ENCODE measurements around the gene NOX5.

Gene NOX5

GRCh38 chr15:69013726-69014406 lies 629 bp upstream of the NOX5 start:
- TF ChIP-seq CTCF (IDR thresholded peaks at IDR 0.05; ENCODE audit: low read depth, low read length), result no peak
- no peak for DNase-seq (ENCODE audit: low read depth, low spot score)
- H3K4me3 ChIP-seq (ENCODE audit: low read depth, low read length), result no peak overlapping the region
- in situ Hi-C loops (cut with HindIII; ENCODE audit: low sequenced_read_pairs), result no loop called here

DNA sequence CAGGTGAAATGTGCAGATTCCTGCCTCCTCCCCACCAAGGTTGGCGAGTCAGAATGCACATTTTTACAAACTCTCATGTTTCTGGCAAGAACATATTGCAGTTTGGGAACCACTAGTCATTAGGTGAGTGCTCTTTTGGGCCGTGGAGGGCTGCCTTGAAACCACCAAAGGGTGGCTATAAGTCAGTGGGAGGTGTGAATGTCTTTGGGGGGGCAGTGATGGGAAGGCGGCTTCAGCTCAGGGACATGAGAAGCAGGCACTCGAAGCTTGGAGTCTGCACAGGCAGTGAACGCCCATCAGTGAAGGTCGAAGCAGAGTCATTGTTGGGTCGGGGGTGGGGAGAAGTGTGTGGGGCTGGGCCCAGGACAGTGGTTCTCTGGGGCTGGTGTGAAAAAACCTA lies 1.1 kb downstream of the NOX5 start:
- H3K4me3 ChIP-seq (ENCODE audit: low read depth, low read length), result no peak overlapping the region
- DNase-seq (ENCODE audit: low read depth, low spot score), result no peak
- in situ Hi-C loops (cut with HindIII; ENCODE audit: low sequenced_read_pairs), result no loop called here
- TF ChIP-seq CTCF (IDR thresholded peaks at IDR 0.05; ENCODE audit: low read depth, low read length), result no peak

DNA sequence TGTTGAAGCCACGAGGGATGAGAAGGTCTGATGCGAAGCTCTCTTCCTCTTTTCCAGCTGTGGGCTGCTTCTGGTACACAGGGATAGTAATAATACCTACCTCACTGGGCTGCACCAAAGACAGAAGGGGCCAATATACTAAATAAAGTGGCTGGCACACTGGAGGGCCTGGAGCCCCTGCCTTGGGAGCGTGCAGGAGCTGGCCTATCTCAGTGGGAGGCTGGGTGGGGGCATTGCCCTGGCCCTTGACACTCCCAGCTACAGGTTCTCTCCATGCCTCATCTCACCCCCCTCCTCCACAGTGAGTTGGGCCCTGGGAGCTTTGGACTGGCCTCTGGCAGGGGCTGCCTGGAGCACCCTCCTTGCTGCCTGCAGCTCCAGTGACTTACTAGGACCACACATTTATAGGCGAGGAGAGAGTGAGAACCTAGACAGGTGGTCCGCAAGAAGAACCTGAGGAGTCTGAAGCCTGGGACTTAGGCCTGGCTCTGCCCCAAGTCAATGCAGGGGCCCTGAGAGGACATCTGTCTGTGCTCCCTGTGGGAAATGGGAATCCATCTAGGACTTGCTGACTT lies 1.6 kb downstream of the NOX5 start:
- TF ChIP-seq CTCF (IDR thresholded peaks at IDR 0.05; ENCODE audit: low read depth, low read length), result no peak
- in situ Hi-C loops (cut with HindIII; ENCODE audit: low sequenced_read_pairs), result no loop called here
- no peak overlapping the region for H3K4me3 ChIP-seq (ENCODE audit: low read depth, low read length)
- no peak for DNase-seq (ENCODE audit: low read depth, low spot score)

- no peak overlapping the region for H3K4me3 ChIP-seq (ENCODE audit: low read depth, low read length)
- no peak for TF ChIP-seq CTCF (IDR thresholded peaks at IDR 0.05; ENCODE audit: low read depth, low read length)
- no peak for DNase-seq (ENCODE audit: low read depth, low spot score)
- in situ Hi-C loops (cut with HindIII; ENCODE audit: low sequenced_read_pairs), result no loop called here
Measured at GRCh38 chr15:69017978-69018377, 3.5 kb downstream of the NOX5 start.

GRCh38 chr15:69018951-69019350 lies 4.5 kb downstream of the NOX5 start:
- no peak for DNase-seq (ENCODE audit: low read depth, low spot score)
- in situ Hi-C loops (cut with HindIII; ENCODE audit: low sequenced_read_pairs), result no loop called here
- no peak overlapping the region for H3K4me3 ChIP-seq (ENCODE audit: low read depth, low read length)
- no peak for TF ChIP-seq CTCF (IDR thresholded peaks at IDR 0.05; ENCODE audit: low read depth, low read length)

- no peak for TF ChIP-seq CTCF (IDR thresholded peaks at IDR 0.05; ENCODE audit: low read depth, low read length)
- in situ Hi-C loops (cut with HindIII; ENCODE audit: low sequenced_read_pairs), result no loop called here
- H3K4me3 ChIP-seq (ENCODE audit: low read depth, low read length), result no peak overlapping the region
- no peak for DNase-seq (ENCODE audit: low read depth, low spot score)
Measured at GRCh38 chr15:69021895-69022294, 7.4 kb downstream of the NOX5 start.
